T-helper 1 cell treated with Interleukin-12 subunit alpha and Interleukin-12 subunit beta and Interleukin-4 antibody, amounts not matched to agents 30 ng/mL and 1 ng/mL, for 36 hours (primary cell): ENCODE data around the gene APOL2. TPM values are rescaled to one million over a fixed set of nuclear protein-coding genes. Genes with fewer than 3 reads are reported as not detected.

Source experiments
- intact Hi-C: fragments of 100-400 bp; cut with micrococcal nuclease; formaldehyde crosslinking; loops from one replicate; pipeline ENCODE4 v1.15.1; 2024
- total RNA-seq: library from RNA; stranded (reverse); gene quantifications from 2 replicates; pipeline ENCODE4 v1.2.3, GENCODE V29; 2022

APOL2 gene
- total RNA-seq, 1 donor from 2014 or later: 128 TPM

DNA sequence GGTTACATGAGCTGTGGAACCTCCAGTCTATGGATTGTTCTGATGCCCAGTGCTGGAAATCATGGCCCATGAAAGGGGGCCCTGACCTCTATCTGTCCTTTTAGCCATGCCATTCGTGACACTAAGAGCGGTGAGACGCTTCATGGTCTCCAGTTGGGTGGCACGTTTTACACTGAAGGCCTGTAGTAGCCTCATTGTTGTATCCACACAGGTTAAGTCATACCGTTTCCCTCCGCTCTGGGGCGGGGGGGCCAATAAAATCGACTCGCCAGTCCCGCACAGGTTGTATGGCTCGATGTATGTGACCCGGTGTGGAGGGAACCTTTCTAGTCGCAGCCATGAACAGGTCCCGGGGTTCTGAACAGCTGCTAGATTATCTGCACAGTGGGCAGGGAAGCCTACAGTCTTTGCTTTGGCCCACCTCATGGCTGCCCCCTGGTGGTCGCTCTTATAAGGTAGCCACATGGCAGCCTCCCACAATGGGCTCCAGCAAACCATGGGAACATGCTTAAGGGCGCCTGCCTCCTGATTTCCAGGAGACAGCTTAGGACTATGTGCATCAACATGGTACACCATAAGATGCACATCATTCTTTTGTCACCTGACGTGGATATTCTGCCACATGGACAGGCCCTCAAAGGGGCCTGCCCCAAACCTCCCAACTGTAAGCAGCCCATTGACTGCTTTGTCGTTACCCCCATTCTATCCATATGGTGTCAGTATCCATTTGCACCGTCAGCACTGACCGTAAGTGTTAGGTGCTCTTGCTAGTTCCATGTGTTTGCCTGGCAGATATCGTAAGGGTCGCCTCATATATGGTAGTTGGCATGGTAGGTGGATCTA is 59.1 kb downstream of the APOL2 start:
- intact Hi-C loops: loop anchor here (1.0 kb wide), 4 partner anchors 20 to 830 kb away; partner anchors contain the start of gene APOL3

DNA sequence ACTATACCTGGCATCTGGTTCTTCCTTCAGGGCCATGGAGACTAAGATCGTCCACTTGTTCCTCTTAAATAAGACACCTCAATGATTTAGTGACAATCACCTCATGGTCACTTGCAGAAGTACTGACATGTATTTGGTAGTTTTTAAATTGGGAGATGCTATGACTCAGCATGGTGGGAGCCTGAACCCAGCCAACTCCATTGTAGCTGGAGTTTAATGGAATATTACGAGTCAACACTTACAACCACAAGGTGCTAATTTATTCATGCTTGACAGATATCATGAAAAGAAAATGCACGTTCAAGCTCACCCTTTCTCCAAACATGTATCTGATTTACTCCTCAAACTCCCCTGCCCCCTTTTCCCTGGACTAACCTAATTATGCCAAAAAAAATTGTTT is 62.2 kb downstream of the APOL2 start:
- intact Hi-C loops: no loop called here

Other genes with a start within 250 kb of the APOL2 start
- 0.83 and 1.1 TPM in 2 replicates for gene RBFOX2, start 210.7 kb downstream of the APOL2 start, total RNA-seq
- 221 and 234 TPM in 2 replicates for gene APOL3, start 78.8 kb downstream of the APOL2 start, total RNA-seq
- gene APOL4, start 37.7 kb downstream of the APOL2 start, total RNA-seq: 0.56 and 0.73 TPM in 2 replicates
- 91.0 and 105 TPM in 2 replicates for gene APOL1, start 13.6 kb upstream of the APOL2 start, total RNA-seq
- 888 and 889 TPM in 2 replicates for gene MYH9, start 148.4 kb upstream of the APOL2 start, total RNA-seq
- 67.3 and 67.6 TPM in 2 replicates for gene TXN2, start 242.1 kb upstream of the APOL2 start, total RNA-seq